GM19023 (cell line): ENCODE data around the gene DTL.
"Not testable (repeated sequence)": the region's sequence is repeated elsewhere in the genome, so short reads cannot be mapped to it uniquely, and the experiment has no call there.

ENCODE experiments used
- ATAC-seq: cut with Tn5 transposase; IDR thresholded peaks from one replicate; pipeline ENCODE4 v1.9.1; 2021; ENCODE audit warnings: mild to moderate bottlenecking, moderate library complexity; ENCODE audit not compliant: unreplicated experiment

DTL gene

GRCh38 chr1:212035123-212035834, at the start of gene DTL, which contains the start of gene INTS7:
Gene DTL (plus strand): TSS chr1:212035748. CDS start chr1:212035891, 143 bp downstream.
Gene INTS7 (minus strand): TSS chr1:212035557. CDS start chr1:212035437, 120 bp downstream.
- peak; percentile 76 for ATAC-seq

GRCh38 chr1:211986628-211987254, 48.8 kb upstream of the DTL start:
- no peak for ATAC-seq

DNA sequence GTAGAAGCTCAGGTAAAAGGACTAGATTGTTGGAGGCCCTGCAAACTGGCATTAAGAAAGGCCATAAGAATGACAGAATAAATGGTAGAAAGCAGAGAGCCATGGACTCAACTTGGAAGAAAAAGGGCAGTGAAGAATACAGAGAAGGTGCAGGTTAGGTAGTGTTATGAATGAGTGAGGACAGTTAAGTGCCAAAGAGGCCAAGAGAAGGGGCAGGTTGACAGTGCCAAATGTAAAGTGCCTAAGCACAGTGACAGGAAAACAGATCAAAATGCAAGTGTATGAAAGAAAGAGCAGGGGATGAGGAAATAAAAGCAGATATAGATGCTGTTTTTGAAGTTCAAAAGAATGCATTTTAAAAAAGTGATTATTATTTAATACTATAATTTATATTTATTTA, 43.9 kb upstream of the DTL start:
- ATAC-seq, result no peak

DNA sequence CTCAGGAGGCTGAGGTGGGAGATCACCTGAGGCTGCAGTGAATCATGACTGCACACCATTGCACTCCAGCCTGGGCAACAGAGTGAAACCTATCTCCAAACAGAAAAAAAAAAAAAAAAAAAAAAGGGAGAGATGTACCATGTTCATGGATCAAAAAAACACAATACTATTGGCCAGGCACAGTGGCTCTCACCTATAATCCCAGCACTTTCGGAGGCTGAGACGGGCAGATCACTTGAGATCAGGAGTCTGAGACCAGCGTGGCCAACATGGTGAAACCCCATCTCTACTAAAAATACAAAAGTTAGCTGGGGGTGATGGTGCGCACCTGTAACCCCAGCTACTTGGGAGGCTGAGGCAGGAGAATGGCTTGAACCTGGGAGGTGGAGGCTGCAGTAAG, 38.1 kb upstream of the DTL start:
- ATAC-seq, result not testable (repeated sequence)

DNA sequence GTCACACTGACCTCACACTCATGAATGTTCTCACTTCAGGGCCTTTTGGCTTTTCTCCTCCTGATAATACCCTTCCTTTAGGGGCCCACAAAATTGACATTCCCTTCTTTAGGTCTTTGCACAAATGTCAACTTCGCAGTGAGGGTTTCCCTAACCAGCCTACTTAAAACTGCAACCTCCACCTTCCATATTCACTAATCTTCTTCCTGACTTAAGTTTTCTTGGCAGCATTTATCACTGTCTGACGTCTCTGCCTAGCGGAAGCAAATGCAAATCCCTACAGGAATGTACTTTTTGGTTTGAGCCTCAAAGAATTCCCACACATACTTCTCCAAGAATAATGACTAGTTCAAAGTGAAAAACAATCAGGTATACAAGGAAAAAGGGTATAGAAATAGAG, 33.0 kb upstream of the DTL start:
- ATAC-seq, result no peak

- no peak for ATAC-seq
Measured at GRCh38 chr1:212004895-212005608, 30.5 kb upstream of the DTL start.

- ATAC-seq, result no peak
Measured at GRCh38 chr1:212007178-212007577, 28.4 kb upstream of the DTL start.

- no peak for ATAC-seq
Measured at GRCh38 chr1:212007886-212008285, 27.7 kb upstream of the DTL start.

DNA sequence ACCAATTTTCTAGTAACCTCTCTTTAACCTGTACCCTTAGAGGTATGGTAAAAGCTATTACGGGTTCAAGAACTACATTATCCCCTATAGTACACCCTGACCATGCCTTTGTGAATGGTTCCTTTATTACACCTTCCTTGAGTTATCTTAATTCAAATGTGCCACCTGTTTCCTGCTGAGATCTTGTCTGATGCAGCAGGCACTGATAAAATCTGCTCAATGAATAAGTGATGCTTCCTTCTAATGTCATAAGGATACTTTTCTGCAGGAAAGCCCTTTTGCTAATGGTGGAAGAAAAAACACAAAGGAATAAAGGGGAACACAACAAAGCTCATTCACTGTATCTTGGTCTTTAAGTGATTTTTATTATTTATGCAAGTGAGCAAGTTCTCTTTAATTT, 26.0 kb upstream of the DTL start:
- ATAC-seq, result no peak

DNA sequence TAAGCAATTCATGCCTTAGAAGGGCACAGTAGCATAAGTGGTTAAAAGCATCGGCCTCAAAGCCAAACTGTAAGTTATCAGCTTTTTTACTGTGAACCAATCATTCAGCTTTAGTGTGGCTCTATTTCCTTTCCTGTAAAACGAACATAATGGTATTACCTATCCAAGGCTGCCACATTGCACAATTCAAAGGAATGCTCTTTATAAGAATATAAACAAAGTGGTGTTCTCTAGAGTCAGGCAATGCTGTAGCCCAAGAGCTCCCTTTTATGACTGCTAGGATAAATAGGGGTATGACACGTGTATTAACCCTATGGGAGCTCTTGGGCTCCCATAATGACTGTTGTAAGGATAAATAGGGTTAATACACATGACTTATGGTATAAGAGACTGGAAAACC, 25.5 kb upstream of the DTL start:
- ATAC-seq, result no peak

DNA sequence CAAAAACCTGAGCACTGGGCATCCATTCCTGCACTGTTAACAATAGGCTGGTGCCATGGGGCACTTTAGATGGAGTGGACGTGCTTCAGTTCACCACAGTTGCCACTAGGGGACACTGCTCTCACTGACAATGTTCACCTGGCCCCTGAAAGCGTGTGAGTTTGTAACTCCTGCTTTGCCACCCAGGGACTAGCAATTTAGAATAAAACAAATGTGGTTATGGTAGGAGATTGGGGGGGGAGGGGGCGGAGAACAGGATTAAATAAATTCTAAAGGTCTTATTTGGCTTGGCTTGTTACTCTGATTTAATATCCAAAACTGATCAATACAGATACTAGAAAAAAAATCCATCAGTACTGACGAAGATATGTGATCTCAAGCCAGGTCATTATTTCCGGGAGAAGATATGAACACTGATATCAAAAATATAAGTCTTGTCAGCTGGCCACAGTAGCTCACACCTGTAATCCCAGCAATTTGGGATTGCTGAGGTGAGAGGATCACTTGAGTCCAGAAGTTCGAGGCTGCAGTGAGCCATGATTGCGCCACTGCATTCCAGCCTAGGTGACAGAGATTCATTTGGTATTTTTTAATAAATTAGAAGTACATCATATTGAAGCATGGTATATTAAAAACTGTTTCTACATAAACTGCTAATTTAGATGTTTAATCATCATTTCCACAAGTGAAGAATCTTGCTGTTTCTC, 23.4 kb upstream of the DTL start:
- ATAC-seq, result no peak

DNA sequence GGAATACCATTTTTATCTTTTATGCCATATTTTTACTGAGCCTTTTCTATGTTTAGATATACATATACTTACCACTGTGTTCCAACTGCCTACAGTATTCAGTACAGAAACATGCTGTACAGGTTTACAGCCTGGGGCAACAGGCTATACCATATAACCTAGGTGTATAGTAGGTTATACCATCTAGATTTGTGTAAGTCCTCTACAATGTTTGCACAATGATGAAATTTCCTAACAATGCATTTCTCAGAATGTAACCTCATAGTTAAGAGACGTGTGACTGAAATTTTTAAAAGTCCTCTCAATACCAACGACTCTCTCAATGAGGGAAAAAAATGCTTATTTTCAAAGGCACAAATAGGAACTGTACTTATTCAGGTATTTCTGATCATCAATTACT, 21.9 kb upstream of the DTL start:
- ATAC-seq, result no peak

DNA sequence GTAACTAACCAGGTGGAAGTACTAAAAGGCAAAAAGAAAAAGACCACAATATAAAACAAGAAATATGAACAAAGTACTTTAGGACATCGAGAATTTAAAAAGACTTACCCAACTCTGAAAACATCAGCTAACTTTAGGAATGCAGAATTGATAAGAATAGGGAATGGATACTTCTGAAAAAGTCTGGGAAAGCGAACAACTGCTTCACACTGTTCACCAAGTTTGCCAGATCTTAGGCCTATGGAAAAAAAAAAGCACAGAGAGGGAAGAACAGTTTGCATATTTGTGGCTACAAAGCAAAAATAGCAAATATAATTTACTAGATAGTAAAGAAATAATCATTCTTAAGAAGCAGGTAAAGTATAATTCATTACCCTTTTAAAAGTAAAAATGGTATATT, 14.6 kb upstream of the DTL start:
- no peak for ATAC-seq

DNA sequence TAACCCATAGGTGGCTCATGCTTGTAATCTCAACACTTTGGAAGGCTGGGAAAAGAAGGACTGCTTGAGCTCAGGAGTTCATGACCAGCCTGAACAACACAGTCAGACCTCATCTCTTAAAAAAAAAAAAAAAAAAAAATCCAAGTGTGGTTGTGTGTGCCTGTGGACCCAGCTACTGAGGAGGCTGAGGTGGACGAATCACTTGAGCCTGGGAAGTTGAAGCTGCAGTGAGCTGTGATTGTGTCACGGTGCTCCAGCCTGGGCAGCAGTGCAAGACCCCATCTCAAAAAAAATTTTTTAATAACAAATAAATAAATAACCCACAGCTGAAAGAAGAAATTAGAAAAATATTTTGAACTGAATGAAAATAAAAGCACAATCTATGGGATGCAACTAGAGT, 14.0 kb upstream of the DTL start:
- ATAC-seq, result no peak

DNA sequence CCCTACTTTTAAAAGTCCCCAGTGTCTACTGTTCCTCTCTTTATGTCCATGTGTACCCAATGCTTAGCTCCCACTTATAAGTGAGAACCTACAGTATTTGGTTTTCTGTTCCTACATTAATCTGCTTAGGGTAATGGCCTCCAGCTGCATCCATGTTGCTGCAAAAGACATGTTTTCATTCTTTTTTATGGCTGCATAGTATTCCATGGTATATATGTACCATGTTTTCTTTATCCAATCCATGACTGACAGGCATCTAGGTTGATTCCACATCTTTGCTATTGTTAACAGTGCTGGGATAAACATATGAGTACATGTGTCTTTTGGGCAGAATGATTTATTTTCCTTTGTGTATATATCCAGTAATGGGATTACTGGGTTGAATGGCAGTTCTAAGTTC, 12.6 kb upstream of the DTL start:
- ATAC-seq, result not testable (repeated sequence)

DNA sequence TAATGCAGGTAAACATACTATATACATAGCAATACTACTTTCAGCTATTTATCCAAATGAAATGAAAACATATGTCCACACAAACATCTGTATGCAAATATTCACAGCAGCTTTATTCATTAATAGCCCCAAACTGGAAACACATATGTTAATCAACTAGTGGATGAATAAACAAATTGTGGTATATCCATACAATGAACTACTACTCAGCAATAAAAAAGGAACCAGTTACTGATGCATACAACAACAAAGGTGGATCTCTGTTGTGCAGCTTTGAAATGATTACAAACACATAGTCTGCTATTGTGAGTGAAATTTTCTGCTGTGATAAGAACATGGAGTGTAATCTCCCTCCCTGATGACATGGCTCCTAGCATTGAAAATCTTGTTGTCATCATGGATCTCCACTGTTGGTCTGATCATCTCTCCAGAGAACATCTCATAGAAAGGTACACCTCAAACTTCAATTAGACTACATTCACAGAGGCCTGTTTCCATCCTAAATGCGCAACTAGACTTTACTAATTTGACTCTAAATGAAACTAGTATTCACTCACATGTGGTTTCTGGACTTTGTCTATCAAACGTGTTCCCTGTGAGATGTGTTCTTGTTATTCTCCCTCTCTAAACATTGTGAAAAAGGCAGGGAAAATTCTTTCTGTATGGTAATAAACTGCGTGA, 10.9 kb upstream of the DTL start:
- ATAC-seq, result no peak

GRCh38 chr1:212027727-212028126, 7.8 kb upstream of the DTL start:
- not testable (repeated sequence) for ATAC-seq

- ATAC-seq, result no peak
Measured at GRCh38 chr1:212030936-212031528, 4.5 kb upstream of the DTL start.

GRCh38 chr1:212034516-212035122, 929 bp upstream of the DTL start:
- peak; percentile 1 for ATAC-seq
